Nephron progenitor cell (in vitro differentiated cells): Measurements from ENCODE around the gene AFAP1L2.

ENCODE experiments used
- DNase-seq: peaks from one replicate; pipeline ENCODE4 v3.0.0; 2021
- H3K27ac Mint-ChIP-seq: 2 replicates; pipeline ENCODE4 v1.8.0; 2021; ENCODE audit warnings: mild to moderate bottlenecking, moderate library complexity, mixed read lengths
- H3K27me3 Mint-ChIP-seq: 2 replicates; pipeline ENCODE4 v1.8.0; 2021; ENCODE audit warnings: mild to moderate bottlenecking, low read depth, mixed read lengths; ENCODE audit not compliant: poor library complexity
- H3K36me3 Mint-ChIP-seq: 2 replicates; pipeline ENCODE4 v1.8.0; 2021; ENCODE audit warnings: low read depth, mixed read lengths
- H3K4me1 Mint-ChIP-seq: 2 replicates; pipeline ENCODE4 v1.8.0; 2021; ENCODE audit warnings: mixed read lengths
- H3K4me3 Mint-ChIP-seq: 2 replicates; pipeline ENCODE4 v1.8.0; 2021; ENCODE audit warnings: mild to moderate bottlenecking, moderate library complexity, mixed read lengths
- H3K9me3 Mint-ChIP-seq: 2 replicates; pipeline ENCODE4 v1.8.0; 2021; ENCODE audit warnings: mild to moderate bottlenecking, moderate library complexity, mixed read lengths
- TF ChIP-seq, protein P1 (sequence below): fragments of 200-600 bp; sonication (generic); IDR thresholded peaks from 2 replicates; pipeline ENCODE4 v1.5.0; 2021; ENCODE audit warnings: antibody characterized with exemption

The AFAP1L2 gene

DNA sequence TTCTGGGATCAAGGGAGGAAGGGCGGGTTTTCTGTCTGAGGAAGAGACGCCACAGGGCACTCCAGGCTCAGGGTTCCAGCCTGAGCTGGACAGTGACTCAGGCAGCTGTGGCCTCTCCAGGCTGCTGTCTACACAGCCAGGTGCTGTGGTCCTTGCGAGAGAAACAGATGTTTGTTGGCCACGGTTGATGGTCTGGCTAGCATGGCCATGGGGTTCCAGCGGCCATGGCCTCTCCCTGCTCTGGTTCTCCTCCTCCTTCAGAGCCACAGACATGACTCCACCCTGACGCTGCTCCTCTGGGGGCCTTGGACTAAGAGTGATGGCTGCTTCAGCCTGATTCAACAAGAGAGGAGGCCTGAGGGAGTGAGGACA lies 75.9 kb downstream of the AFAP1L2 start:
- H3K4me3 Mint-ChIP-seq: no peak overlapping the region
- H3K36me3 Mint-ChIP-seq: peaks cover 5% of the 10 kb centered on the region
- no peak for DNase-seq
- H3K9me3 Mint-ChIP-seq: no peaks in the 10 kb centered on the region
- TF ChIP-seq, protein P1, sequence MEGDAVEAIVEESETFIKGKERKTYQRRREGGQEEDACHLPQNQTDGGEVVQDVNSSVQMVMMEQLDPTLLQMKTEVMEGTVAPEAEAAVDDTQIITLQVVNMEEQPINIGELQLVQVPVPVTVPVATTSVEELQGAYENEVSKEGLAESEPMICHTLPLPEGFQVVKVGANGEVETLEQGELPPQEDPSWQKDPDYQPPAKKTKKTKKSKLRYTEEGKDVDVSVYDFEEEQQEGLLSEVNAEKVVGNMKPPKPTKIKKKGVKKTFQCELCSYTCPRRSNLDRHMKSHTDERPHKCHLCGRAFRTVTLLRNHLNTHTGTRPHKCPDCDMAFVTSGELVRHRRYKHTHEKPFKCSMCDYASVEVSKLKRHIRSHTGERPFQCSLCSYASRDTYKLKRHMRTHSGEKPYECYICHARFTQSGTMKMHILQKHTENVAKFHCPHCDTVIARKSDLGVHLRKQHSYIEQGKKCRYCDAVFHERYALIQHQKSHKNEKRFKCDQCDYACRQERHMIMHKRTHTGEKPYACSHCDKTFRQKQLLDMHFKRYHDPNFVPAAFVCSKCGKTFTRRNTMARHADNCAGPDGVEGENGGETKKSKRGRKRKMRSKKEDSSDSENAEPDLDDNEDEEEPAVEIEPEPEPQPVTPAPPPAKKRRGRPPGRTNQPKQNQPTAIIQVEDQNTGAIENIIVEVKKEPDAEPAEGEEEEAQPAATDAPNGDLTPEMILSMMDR: no peak
- H3K27ac Mint-ChIP-seq: peak overlapping the region; percentile 68
- peaks cover 3% of the 10 kb centered on the region for H3K27me3 Mint-ChIP-seq
- H3K4me1 Mint-ChIP-seq: peaks cover 80% of the 10 kb centered on the region

DNA sequence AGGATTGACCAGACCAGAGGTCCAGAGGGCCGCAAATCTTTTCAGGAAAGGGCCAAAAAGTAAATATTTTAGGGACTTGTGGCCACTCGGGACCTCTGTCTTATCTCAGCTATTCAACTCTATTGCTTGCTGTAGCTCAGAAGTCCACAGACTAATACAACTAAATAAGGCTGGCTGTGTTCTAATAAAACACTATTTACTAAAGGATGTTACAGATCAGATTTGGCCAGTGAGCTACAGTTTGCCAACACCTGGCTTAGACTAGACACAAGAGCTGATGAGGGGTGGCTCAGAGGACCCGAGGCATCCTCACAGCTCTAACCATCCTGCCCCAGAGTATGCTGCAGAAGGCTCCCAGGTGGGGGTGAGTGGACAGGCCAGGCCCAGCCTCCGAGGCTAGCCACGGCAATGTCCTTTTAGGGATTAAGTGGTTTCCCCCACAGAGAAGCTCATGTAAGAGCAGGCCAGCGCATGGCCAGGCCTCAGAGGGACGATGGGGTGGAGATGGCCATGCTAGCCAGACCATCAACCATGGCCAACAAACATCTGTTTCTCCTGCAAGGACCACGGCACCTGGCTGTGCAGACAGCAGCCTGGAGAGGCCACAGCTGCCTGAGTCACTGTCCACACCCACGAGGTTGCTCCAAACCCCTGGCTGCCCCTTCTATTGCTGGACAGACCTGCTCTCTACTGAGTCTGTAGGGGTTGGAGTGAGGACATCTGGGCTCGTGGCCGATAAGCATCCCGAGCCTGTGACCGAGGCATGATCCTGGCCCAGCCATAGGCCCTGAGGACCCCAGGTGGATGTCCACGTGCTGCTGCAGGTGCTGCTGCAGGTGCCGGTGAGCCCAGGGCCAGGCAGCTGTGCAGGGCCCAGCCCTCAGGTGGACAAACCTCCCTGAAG lies 76.5 kb downstream of the AFAP1L2 start:
- Mint-ChIP-seq H3K36me3 (peaks cover 11% of the 10 kb centered on the region), H3K27me3 (peaks cover 3% of the 10 kb centered on the region), H3K9me3 (no peaks in the 10 kb centered on the region), H3K4me3 (no peak overlapping the region), H3K27ac (peak overlapping the region; percentile 10), H3K4me1 (peaks cover 74% of the 10 kb centered on the region)
- TF ChIP-seq, protein P1: no peak
- no peak for DNase-seq

DNA sequence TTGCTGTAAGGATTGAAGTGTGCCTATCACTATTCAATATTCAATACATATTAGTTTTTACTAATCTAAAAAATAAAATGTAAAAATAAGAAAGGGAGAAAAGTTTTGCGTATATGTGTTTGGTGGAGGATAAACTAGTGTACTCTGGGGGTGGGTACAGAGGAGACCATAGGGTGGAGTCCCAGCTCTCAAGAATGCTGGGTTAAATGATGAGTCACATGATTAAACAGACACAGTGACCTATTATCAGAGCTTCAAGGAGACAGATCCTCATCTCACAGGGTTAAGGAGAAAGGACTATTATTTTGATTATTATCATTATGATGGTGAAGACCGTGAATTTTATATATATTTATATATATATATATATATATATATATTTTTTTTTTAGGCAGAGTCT lies 77.5 kb downstream of the AFAP1L2 start:
- Mint-ChIP-seq H3K27me3 (peaks cover 3% of the 10 kb centered on the region), H3K36me3 (peaks cover 21% of the 10 kb centered on the region), H3K4me1 (peaks cover 79% of the 10 kb centered on the region), H3K27ac (no peak overlapping the region), H3K4me3 (no peak overlapping the region), H3K9me3 (no peaks in the 10 kb centered on the region)
- TF ChIP-seq, protein P1: no peak
- DNase-seq: no peak

DNA sequence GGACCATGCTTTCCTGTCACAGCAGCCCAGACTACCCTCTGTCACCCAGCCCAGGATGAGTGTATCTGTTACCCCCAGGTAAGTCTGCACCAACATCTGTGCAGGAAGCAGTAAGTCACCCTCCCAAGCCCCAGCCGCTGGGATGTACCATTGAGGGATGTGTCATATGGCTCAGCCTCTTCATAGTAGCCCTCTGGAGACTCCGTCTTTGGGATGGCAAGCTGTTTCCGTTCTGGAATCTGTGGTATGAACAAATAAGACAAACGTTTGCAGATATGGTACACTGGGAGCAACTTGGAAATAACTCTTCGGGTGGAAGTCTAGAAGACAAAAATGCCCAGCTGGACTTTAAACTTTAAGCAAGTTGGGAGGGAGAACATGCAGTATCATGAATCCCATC lies 81.3 kb downstream of the AFAP1L2 start:
- peaks cover 3% of the 10 kb centered on the region for H3K27me3 Mint-ChIP-seq
- H3K27ac Mint-ChIP-seq: peak overlapping the region; percentile 19
- TF ChIP-seq, protein P1: no peak
- H3K4me3 Mint-ChIP-seq: no peak overlapping the region
- peaks cover 71% of the 10 kb centered on the region for H3K4me1 Mint-ChIP-seq
- no peak for DNase-seq
- peaks cover 36% of the 10 kb centered on the region for H3K36me3 Mint-ChIP-seq
- no peaks in the 10 kb centered on the region for H3K9me3 Mint-ChIP-seq

DNA sequence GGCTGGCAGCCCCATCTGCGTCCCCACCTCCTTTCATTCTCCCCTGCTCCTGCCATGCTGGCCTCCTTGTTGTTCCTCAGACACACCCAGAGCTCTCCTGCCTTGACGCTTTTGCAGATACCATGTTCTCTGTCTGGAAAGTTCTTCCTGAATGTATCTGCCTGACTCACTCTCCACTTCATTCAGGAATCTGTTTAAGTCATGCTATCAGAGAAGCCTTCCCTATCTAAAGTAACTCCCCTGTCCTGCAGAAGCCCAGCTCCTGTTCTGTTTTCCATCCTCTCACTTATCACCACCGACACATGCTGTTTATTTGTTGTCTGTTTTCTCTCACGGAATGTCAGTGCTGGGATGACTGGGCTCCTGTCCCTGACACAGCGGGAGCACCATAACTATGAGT lies 82.0 kb downstream of the AFAP1L2 start:
- Mint-ChIP-seq H3K9me3 (no peaks in the 10 kb centered on the region), H3K4me1 (peaks cover 66% of the 10 kb centered on the region), H3K27me3 (peaks cover 2% of the 10 kb centered on the region), H3K27ac (no peak overlapping the region), H3K4me3 (no peak overlapping the region), H3K36me3 (peaks cover 36% of the 10 kb centered on the region)
- no peak for DNase-seq
- TF ChIP-seq, protein P1: no peak
